HT1080 (cell line): ENCODE results near the gene ICAM1. TPM values are rescaled to one million over a fixed set of nuclear protein-coding genes. Genes with fewer than 3 reads are reported as not detected.
A peak's percentile ranks its signal among the peaks of the same experiment; 100 is the strongest.

Experiments
- DNase-seq: peaks from one replicate; pipeline ENCODE4 v3.0.0-alpha.2; 2015; ENCODE audit warnings: low read depth
- small RNA-seq: library from RNA; depleted of rRNA; stranded (forward); fragments of <200 nt; gene quantifications from one replicate; pipeline ENCODE3, GENCODE V24; 2014
- total RNA-seq: library from RNA; depleted of rRNA; stranded (reverse); fragments of >200 nt; shearing (Covaris generic); gene quantifications from 2 replicates; pipeline ENCODE4 v1.2.3, GENCODE V29; 2014; rRNA removed

Gene ICAM1
- total RNA-seq, 1 experiment from 2014 or later, result 0.27 TPM

- DNase-seq, result no peak
Measured at GRCh38 chr19:10321417-10321797, 50.5 kb downstream of the ICAM1 start.

GRCh38 chr19:10321874-10322835 is 51.2 kb downstream of the ICAM1 start:
- DNase-seq, result no peak

GRCh38 chr19:10325732-10326131 is 54.8 kb downstream of the ICAM1 start:
- DNase-seq, result no peak

- no peak for DNase-seq
Measured at GRCh38 chr19:10327793-10328192, 56.9 kb downstream of the ICAM1 start.

- DNase-seq, result no peak
Measured at GRCh38 chr19:10328558-10329429, 57.9 kb downstream of the ICAM1 start.

- no peak for DNase-seq
Measured at GRCh38 chr19:10329555-10329954, 58.6 kb downstream of the ICAM1 start.

GRCh38 chr19:10332158-10332964 is 61.4 kb downstream of the ICAM1 start:
- no peak for DNase-seq

GRCh38 chr19:10332965-10333757 is 62.2 kb downstream of the ICAM1 start, which contains the start of gene RAVER1:
Gene RAVER1 (minus strand): TSS chr19:10333529. CDS start chr19:10333507, 22 bp downstream.
- peak; percentile 90 for DNase-seq

GRCh38 chr19:10333758-10334587 is 63.1 kb downstream of the ICAM1 start:
- DNase-seq, result no peak

- DNase-seq, result peak; percentile 88
Measured at GRCh38 chr19:10334588-10335351, 63.9 kb downstream of the ICAM1 start.

GRCh38 chr19:10335352-10335985 is 64.5 kb downstream of the ICAM1 start:
- DNase-seq, result no peak

Small RNA genes lying within 50 kb of the gene (small RNA-seq; reads per million reads assigned to genes)
- gene AC011511.1 (not detected), gene AC011511.4 (not detected), gene MIR4322 (not detected)

Other genes starting within 250 kb of the ICAM1 start
- 6.9 and 9.5 TPM in 2 replicates for gene SHFL, start 184.8 kb upstream of the ICAM1 start, total RNA-seq
- gene ANGPTL6, start 168.4 kb upstream of the ICAM1 start, total RNA-seq, result 0.35 and 0.53 TPM in 2 replicates
- 66.1 and 79.6 TPM in 2 replicates for gene PPAN, start 164.8 kb upstream of the ICAM1 start, total RNA-seq
- gene P2RY11, start 159.4 kb upstream of the ICAM1 start, total RNA-seq, result 6.6 and 11.0 TPM in 2 replicates
- 519 and 525 TPM in 2 replicates for gene EIF3G, start 151.2 kb upstream of the ICAM1 start, total RNA-seq
- 136 and 139 TPM in 2 replicates for gene DNMT1, start 76.2 kb upstream of the ICAM1 start, total RNA-seq
- 1.1 and 1.9 TPM in 2 replicates for gene S1PR2, start 39.8 kb upstream of the ICAM1 start, total RNA-seq
- 154 and 174 TPM in 2 replicates for gene MRPL4, start 18.9 kb upstream of the ICAM1 start, total RNA-seq
- gene ICAM4, start 15.8 kb downstream of the ICAM1 start, total RNA-seq, result not detected in 2 replicates
- 0.17 and 0.31 TPM in 2 replicates for gene ICAM5, start 18.8 kb downstream of the ICAM1 start, total RNA-seq
- gene ZGLP1, start 38.7 kb downstream of the ICAM1 start, total RNA-seq, result 0.43 and 1.7 TPM in 2 replicates
- 31.5 and 42.4 TPM in 2 replicates for gene FDX2, start 44.9 kb downstream of the ICAM1 start, total RNA-seq
- 28.3 and 48.3 TPM in 2 replicates for gene RAVER1, start 62.4 kb downstream of the ICAM1 start, total RNA-seq
- gene ICAM3, start 68.5 kb downstream of the ICAM1 start, total RNA-seq, result 8.3 and 8.8 TPM in 2 replicates
- gene TYK2, start 109.5 kb downstream of the ICAM1 start, total RNA-seq, result 64.3 and 80.5 TPM in 2 replicates
- gene CDC37, start 132.4 kb downstream of the ICAM1 start, total RNA-seq, result 526 and 530 TPM in 2 replicates
- 3.9 and 9.2 TPM in 2 replicates for gene PDE4A, start 149.4 kb downstream of the ICAM1 start, total RNA-seq
- 72.1 and 76.0 TPM in 2 replicates for gene KEAP1, start 232.2 kb downstream of the ICAM1 start, total RNA-seq
- 1.2 and 1.8 TPM in 2 replicates for gene S1PR5, start 246.3 kb downstream of the ICAM1 start, total RNA-seq